Endothelial cell of umbilical vein (primary cell): ENCODE results near the gene CAPN5.

Source experiments
- CTCF ChIP-seq, 2 donors: IDR thresholded peaks; 1 replicate in 1 of 2; 2 replicates in 1 of 2; pipeline ENCODE4 v1.5.1; 2011; ENCODE audit warnings: low read length in 2 of 2, mild to moderate bottlenecking in 2 of 2, moderate library complexity in 2 of 2, control low read depth in 1 of 2, inconsistent platforms in 1 of 2, low read depth in 1 of 2; ENCODE audit not compliant: insufficient read depth in 1 of 2; ENCODE audit errors: extremely low read depth in 1 of 2
- GATA2 ChIP-seq: IDR thresholded peaks from 2 replicates; pipeline ENCODE4 v1.7.0; 2011; ENCODE audit warnings: low read depth, mild to moderate bottlenecking, moderate library complexity, mixed read lengths, low read length; ENCODE audit not compliant: insufficient read length, insufficient read depth
- MAX ChIP-seq: IDR thresholded peaks from 2 replicates; pipeline ENCODE4 v1.6.1; 2011; ENCODE audit not compliant: insufficient read depth, insufficient read length
- POLR2A ChIP-seq: IDR thresholded peaks from 2 replicates; pipeline ENCODE4 v1.6.1; 2012; ENCODE audit warnings: low read depth, mild to moderate bottlenecking, control low read depth, low read length
- POLR2AphosphoS5 ChIP-seq: IDR thresholded peaks from 2 replicates; pipeline ENCODE4 v1.6.1; 2012; ENCODE audit warnings: low read depth, mild to moderate bottlenecking, control low read depth, low read length, moderate library complexity; ENCODE audit not compliant: insufficient read depth

GRCh38 chr11:77093987-77094840 lies 27.4 kb downstream of the CAPN5 start:
- no peak for TF ChIP-seq POLR2AphosphoS5
- no peak for TF ChIP-seq CTCF (IDR thresholded peaks at IDR 0.05; ENCODE audit: extremely low read depth in 1 of 2, insufficient read depth in 1 of 2, low read depth in 1 of 2, low read length in 2 of 2)
- TF ChIP-seq POLR2A = no peak
- TF ChIP-seq MAX = no peak
- no peak for TF ChIP-seq GATA2
